Psoas muscle (tissue), 8 donors: ENCODE measurements around the gene ELOA. TPM values are rescaled to one million over a fixed set of nuclear protein-coding genes. Genes with fewer than 3 reads are reported as not detected.
A peak's percentile ranks its signal among the peaks of the same experiment; 100 is the strongest.

ENCODE experiments used
- ATAC-seq, 4 donors: fragments of 200-7000 bp; cut with Tn5 transposase; one replicate each; pipeline ENCODE4 v1.9.1; 2020; ENCODE audit warnings: moderate library complexity in 3 of 4, mild to moderate bottlenecking in 2 of 4
- DNase-seq, 2 donors: peaks; one replicate each; pipeline ENCODE4 v3.0.0-alpha.2; 2020
- H3K27ac ChIP-seq: fragments of 200-600 bp; one replicate; pipeline ENCODE4 v1.8.0; 2022
- H3K27me3 ChIP-seq, 3 donors: fragments of 200-600 bp in 1 of 3; one replicate each; pipeline versions ENCODE4 v1.6.1 to v1.8.0; 2013 to 2022; ENCODE audit warnings: low read length in 2 of 3, mild to moderate bottlenecking in 2 of 3, moderate library complexity in 1 of 3; ENCODE audit not compliant: insufficient read depth in 3 of 3
- H3K36me3 ChIP-seq, 2 donors: fragments of 200-600 bp in 1 of 2; one replicate each; pipeline versions ENCODE4 v1.6.1 to v1.8.0; 2013 to 2022; ENCODE audit warnings: low read depth in 1 of 2, mild to moderate bottlenecking in 1 of 2, moderate library complexity in 1 of 2; ENCODE audit not compliant: insufficient read depth in 1 of 2
- H3K4me1 ChIP-seq: fragments of 200-600 bp; one replicate; pipeline ENCODE4 v1.8.0; 2022
- H3K4me3 ChIP-seq: fragments of 200-600 bp; one replicate; pipeline ENCODE4 v1.8.0; 2022; ENCODE audit warnings: mild to moderate bottlenecking
- H3K9me3 ChIP-seq: fragments of 200-600 bp; one replicate; pipeline ENCODE4 v1.8.0; 2022
- whole genome bisulfite sequencing, 3 donors: extraction: QIAGEN DNeasy Blood & Tissue Kit; methylation state at CpG; one replicate each; pipeline versions ENCODE4 v1.1.6 to v1.1.7; 2013; 5-methylcytosine and 5-hydroxymethylcytosine counted together
- intact Hi-C, 2 donors: fragments of 100-400 bp; cut with DNase I; formaldehyde crosslinking; loops; one replicate each; pipeline versions ENCODE4 v1.11.0 to v1.14.2; 2022
- polyA plus RNA-seq, 3 donors: library from polyadenylated mRNA; stranded (reverse); fragments of 200-250 nt; gene quantifications; one replicate each; pipeline ENCODE4 v1.2.3, GENCODE V29; 2013
- total RNA-seq, 4 donors: library from RNA; stranded (reverse); fragmentation: NEBNext Ultra II Directional in 2 of 4; extraction: Animal tissue kit (Norgen Biotek cat#: 25700) in 2 of 4; gene quantifications; one replicate each; pipeline versions ENCODE4 v1.2.1 to v1.2.4, GENCODE V29; 2021 to 2023
- TF ChIP-seq, protein P1 (sequence below): fragments of 200-600 bp; IDR thresholded peaks from one replicate; pipeline ENCODE4 v1.8.0; 2022; ENCODE audit warnings: antibody characterized with exemption
- donor health status: healthy with polysubstance abuse.
- donor health status: DM: no; HTN: no; CAD: no; lungs with moderate emphysema.
- donor health status: Bipolar disorder and iron deficiency.
- donor health status: healthy.
- donor health status: DM: yes; HTN: yes; CAD: no.
- donor health status: DM: no; HTN: no; CAD: no.
- donor health status: DM: no; HTN: no; CAD: no.
- donor health status: DM: yes; HTN: yes; CAD: no.

The ELOA gene
- total and polyA plus RNA-seq, 7 donors: 19.8 to 68.9 (median 50.5) TPM

DNA sequence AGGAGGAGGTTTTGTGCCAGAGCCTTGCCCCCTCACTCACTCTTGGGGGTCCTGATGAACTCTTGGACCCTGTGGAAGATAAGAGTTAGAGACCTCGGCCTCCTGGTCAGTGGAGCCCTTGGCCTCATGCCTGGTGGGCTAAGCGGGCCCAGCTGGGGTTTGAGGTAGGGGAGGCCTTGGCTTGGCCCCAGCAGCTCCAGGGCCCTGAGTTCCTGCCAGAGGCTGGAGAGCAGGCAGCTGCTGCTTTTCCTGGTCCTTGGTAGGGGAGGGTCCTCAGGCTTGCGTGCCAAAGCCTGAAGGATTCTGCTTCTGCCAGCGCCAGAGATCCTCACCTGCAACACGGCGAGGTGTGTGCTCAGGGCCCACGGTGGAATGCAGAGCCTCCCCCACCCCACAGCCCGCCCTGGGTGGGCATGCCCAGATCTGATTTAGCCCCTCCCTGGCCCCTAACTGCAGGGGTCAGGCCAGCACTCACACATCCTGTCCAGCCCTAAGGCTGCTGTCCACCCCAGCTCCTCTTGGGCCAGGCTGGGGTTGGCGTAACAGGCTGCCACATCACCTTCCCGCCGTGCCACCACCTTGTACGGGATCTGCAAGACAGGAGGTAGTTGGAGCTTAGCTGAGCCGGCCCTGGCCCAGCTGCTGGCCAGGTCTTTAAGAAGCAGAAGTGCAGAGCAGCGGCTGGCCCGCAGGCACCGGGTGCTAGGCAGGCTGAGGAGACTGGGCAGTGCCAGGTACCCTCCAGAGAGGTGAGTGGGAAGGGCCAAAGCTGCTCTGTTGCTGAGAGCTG, 52.6 kb downstream of the ELOA start:
- no peaks in the 10 kb centered on the region for H3K9me3 ChIP-seq
- no peak for DNase-seq
- intact Hi-C loops: no loop called here
- TF ChIP-seq, protein P1, sequence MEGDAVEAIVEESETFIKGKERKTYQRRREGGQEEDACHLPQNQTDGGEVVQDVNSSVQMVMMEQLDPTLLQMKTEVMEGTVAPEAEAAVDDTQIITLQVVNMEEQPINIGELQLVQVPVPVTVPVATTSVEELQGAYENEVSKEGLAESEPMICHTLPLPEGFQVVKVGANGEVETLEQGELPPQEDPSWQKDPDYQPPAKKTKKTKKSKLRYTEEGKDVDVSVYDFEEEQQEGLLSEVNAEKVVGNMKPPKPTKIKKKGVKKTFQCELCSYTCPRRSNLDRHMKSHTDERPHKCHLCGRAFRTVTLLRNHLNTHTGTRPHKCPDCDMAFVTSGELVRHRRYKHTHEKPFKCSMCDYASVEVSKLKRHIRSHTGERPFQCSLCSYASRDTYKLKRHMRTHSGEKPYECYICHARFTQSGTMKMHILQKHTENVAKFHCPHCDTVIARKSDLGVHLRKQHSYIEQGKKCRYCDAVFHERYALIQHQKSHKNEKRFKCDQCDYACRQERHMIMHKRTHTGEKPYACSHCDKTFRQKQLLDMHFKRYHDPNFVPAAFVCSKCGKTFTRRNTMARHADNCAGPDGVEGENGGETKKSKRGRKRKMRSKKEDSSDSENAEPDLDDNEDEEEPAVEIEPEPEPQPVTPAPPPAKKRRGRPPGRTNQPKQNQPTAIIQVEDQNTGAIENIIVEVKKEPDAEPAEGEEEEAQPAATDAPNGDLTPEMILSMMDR: no peak
- H3K4me1 ChIP-seq: peaks cover 25% of the 10 kb centered on the region
- no peaks in the 10 kb centered on the region for H3K27me3 ChIP-seq
- no peak overlapping the region for H3K27ac ChIP-seq
- peaks cover 0 to 32% of the 10 kb centered on the region in 2 donors for H3K36me3 ChIP-seq
- no peak for ATAC-seq
- H3K4me3 ChIP-seq: no peak overlapping the region
- 64 to 81% (median 74%) methylated on average over 16 of the region's 16 CpGs for WGBS, 3 donors

DNA sequence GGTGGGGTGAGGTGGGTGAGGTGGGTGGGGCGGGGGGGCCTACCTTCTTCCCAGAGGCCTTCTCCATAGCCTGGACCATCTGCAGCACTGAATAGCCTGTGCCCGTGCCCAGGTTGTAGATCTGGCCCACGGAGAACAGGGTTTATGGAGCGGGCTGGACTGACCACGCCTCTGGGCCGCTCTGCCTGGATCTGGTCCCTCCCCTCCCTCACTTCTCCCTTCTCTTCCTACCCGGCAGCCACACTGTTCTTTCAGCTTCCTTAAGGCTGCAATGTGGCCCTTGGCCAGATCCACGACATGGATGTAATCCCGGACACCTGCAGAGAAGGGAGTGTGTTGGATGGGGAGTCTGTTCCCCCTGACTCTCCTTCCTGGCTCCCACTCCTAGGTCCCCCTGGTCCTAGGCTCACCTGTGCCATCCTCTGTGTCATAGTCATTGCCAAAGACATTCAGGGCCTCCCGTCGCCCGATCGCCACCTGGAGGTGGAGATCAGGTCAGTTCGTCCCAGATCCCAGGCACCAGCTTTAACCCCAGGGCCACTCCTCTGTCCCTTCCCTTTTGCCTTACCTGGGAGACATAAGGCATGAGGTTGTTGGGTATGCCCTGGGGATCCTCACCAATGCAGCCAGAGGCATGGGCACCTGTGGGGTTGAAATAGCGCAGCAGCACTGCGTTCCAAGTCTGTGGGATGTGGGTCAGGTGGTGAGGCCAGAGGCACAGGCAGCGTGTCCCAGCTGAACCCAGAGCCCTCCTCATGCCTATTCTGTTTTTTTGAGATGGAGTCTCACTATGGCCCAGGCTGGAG, 53.4 kb downstream of the ELOA start:
- WGBS, 3 donors: 58 to 66% (median 61%) methylated on average over 17 of the region's 17 CpGs
- Histone ChIP-seq H3K4me3 (no peak overlapping the region), H3K4me1 (peaks cover 25% of the 10 kb centered on the region), H3K9me3 (no peaks in the 10 kb centered on the region), H3K27ac (no peak overlapping the region), H3K36me3 (peaks cover 0 to 32% of the 10 kb centered on the region in 2 donors), H3K27me3 (no peaks in the 10 kb centered on the region)
- intact Hi-C loops: no loop called here
- DNase-seq (no peak), ATAC-seq (no peak)
- TF ChIP-seq, protein P1: no peak

GRCh38 chr1:23797478-23798448, 54.5 kb downstream of the ELOA start:
- Histone ChIP-seq H3K4me1 (peaks cover 18% of the 10 kb centered on the region), H3K9me3 (no peaks in the 10 kb centered on the region), H3K27me3 (no peaks in the 10 kb centered on the region), H3K4me3 (no peak overlapping the region), H3K27ac (no peak overlapping the region), H3K36me3 (peaks cover 0 to 38% of the 10 kb centered on the region in 2 donors)
- TF ChIP-seq, protein P1: no peak
- intact Hi-C loops: no loop called here
- ATAC-seq: no peak
- DNase-seq: no peak
- WGBS, 3 donors: 67 to 78% (median 73%) methylated on average over 19 to 20 of the region's 20 CpGs

DNA sequence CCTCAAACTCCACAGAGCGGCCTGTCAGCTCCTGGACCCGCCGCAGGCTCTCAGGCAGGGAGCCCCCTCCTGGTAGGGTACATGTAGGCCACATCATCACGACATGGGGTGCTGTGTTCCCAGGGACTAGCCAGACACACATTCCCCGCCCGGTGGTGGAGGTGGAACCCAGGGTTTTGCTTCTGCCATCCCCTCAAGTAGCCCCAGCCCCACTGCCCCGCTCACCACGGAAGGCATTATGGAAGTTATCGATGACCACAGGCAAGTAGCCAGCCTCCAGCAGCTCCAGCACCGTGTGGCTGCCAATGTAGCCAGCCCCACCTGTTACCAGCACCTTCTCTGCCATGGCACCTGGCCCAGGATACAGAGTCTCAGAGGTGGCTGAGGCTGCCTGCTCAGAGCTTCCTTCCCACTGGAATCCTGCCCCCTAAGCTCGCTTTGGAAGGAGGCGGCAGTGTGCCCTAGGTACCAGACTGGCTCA, 55.4 kb downstream of the ELOA start:
- WGBS, 3 donors: 70 to 77% (median 73%) methylated on average over 10 to 12 of the region's 12 CpGs
- Histone ChIP-seq H3K27ac (peak overlapping the region; percentile 98), H3K4me1 (peaks cover 13% of the 10 kb centered on the region), H3K36me3 (peaks cover 0 to 48% of the 10 kb centered on the region in 2 donors), H3K4me3 (no peak overlapping the region), H3K9me3 (no peaks in the 10 kb centered on the region), H3K27me3 (no peaks in the 10 kb centered on the region)
- ATAC-seq: no peak
- TF ChIP-seq, protein P1: no peak
- intact Hi-C loops: no loop called here
- DNase-seq: peak in 1 of 2 donors; percentile 54
